Dendritic cell treated with granulocyte-macrophage colony-stimulating factor and Interleukin-4, amounts not matched to agents 40 ng/mL and 50 ng/mL, for 4 days (primary cell): Measurements from ENCODE around the gene PRMT1.
"Not testable (repeated sequence)": the region's sequence is repeated elsewhere in the genome, so short reads cannot be mapped to it uniquely, and the experiment has no call there.

ENCODE experiments used
- H3K27ac Mint-ChIP-seq: one replicate; pipeline ENCODE4 v1.8.0; 2022; ENCODE audit warnings: mild to moderate bottlenecking, mixed read lengths
- H3K27me3 Mint-ChIP-seq: one replicate; pipeline ENCODE4 v1.8.0; 2022; ENCODE audit warnings: mild to moderate bottlenecking, mixed read lengths
- H3K36me3 Mint-ChIP-seq: one replicate; pipeline ENCODE4 v1.8.0; 2022; ENCODE audit warnings: low read depth, mixed read lengths
- H3K4me1 Mint-ChIP-seq: one replicate; pipeline ENCODE4 v1.8.0; 2022; ENCODE audit warnings: low read depth, mixed read lengths
- H3K4me3 Mint-ChIP-seq: one replicate; pipeline ENCODE4 v1.8.0; 2022; ENCODE audit warnings: mild to moderate bottlenecking, moderate library complexity, mixed read lengths
- H3K9me3 Mint-ChIP-seq: one replicate; pipeline ENCODE4 v1.8.0; 2022; ENCODE audit warnings: mixed read lengths
- intact Hi-C: fragments of 100-400 bp; cut with micrococcal nuclease; formaldehyde crosslinking; loops from one replicate; pipeline ENCODE4 v1.15.0; 2022

Gene PRMT1

DNA sequence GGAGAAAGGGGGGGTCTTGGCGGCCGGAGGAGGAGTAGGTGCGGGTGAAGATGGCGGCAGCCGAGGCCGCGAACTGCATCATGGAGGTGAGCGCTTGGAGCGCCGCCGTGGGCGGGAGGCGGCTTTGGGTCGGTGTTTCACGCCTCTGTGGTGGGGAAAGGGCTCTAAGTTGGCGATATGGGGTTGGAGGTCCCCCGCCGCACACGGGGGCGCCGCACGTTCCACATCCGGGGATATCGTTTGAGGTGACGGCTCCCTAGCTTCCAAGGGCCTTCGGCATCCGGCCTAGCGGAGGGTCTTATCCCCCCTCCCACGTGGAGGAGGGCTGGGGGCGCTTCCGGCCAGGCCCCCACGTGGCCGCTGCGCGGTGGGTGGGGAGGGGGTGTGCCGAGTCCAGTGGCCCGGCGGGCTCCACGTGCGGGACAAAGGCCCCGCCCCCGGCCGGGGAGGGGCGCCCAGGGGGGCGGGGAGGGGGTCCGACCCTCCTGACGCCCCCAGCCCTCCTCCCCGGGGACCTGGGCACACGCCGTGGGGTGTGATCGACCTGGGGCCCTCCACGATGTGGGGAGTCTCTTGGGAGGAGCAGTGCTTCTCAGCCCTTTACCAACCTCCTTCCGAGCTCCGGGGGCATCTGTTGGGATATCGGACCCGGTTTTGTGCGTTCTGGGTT lies at the start of gene PRMT1:
PRMT1 (plus strand) TSS at position 41 of the 670 bp plus-strand sequence; CDS start at position 51, 10 bp downstream.
- Mint-ChIP-seq H3K27me3 (no peaks in the 10 kb centered on the region), H3K4me1 (peaks cover 42% of the 10 kb centered on the region), H3K4me3 (peak within 1 kb of the TSS; percentile 92), H3K27ac (peak within 1 kb of the TSS; percentile 100), H3K9me3 (no peaks in the 10 kb centered on the region), H3K36me3 (peaks cover 48% of the 10 kb centered on the region)
- intact Hi-C loops = loop anchor here (2.0 to 5.0 kb wide), 2 partner anchors 87 to 180 kb away; partner anchors contain the start of genes PRR12 and RPS11

DNA sequence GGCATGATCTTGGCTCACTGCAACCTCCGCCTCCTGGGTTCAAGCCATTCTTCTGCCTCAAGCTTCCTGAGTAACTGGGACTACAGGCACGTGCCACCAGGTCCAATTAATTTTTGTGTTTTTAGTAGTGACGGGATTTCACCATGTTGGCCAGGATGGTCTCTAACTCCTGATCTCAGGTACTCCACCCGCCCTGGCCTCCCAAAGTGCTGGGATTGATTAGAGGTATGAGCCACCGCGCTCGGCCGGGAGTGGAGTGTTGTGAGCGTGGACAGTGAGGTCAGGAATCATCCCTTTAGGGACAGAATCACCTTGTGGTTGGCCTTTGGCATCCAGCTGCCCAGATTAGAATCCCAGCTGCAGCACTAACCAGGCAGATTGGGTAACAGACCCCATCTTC lies 47.4 kb upstream of the PRMT1 start:
- Mint-ChIP-seq H3K9me3 (no peaks in the 10 kb centered on the region), H3K27me3 (peaks cover 1% of the 10 kb centered on the region), H3K27ac (no peak overlapping the region), H3K4me1 (no peaks in the 10 kb centered on the region), H3K36me3 (peaks cover 55% of the 10 kb centered on the region), H3K4me3 (no peak overlapping the region)
- intact Hi-C loops = no loop called here

DNA sequence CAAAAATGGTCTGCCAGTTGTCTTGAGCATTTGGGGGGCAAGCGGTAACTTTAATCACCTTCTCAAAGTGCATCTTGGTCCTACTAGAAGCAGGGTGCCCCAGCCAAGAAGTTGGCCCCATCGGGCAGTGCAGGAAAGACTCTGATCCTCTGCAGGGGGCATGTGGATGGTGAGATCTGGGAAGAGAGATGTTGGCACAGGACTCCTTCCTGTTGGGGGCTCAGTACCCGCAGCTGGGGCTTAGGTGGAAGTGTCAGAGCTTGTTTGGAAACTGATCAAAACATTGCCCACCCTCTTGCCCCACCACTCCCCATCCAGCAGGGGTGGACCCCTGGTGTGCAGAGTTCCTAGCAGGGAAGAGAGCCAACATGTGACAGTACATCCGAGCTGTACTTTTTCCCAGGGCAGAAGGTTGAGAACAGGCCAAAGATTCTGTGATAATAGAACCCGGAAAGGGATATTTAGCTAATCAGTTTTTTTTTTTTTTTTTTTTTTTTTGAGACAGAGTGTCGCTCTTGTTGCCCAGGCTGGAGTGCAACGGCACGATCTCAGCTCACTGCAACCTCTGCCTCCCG lies 46.0 kb upstream of the PRMT1 start:
- Mint-ChIP-seq H3K4me3 (no peak overlapping the region), H3K4me1 (peaks cover 9% of the 10 kb centered on the region), H3K9me3 (no peaks in the 10 kb centered on the region), H3K36me3 (peaks cover 56% of the 10 kb centered on the region), H3K27ac (no peak overlapping the region), H3K27me3 (peaks cover 4% of the 10 kb centered on the region)
- intact Hi-C loops = no loop called here

DNA sequence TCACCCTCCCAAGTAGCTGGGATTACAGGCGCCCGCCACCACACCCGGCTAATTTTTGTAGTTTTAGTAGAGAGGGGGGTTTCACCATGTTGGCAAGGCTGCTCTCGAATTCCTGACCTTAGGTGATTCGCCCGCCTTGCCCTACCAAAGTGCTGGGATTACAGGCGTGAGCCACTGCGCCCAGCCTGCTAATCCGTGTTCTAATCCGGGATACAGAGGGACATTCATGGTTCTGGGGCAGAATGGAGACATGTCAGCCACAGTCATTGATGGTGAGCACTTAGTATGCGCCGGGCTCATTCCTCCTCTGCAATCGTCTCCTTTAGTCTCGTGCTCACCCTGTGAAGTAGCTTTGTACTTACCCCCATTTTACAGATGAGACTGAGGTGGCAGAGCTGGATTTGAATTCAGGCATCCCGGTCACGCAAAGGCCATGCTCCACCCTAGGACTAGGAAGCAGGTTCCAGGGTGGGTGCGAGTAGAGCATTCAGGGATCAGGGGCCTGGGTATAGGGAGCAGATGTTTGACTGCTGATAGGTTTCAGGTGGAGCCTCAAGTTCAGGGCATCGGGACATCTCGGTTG lies 45.4 kb upstream of the PRMT1 start:
- Mint-ChIP-seq H3K4me3 (no peak overlapping the region), H3K9me3 (no peaks in the 10 kb centered on the region), H3K27ac (no peak overlapping the region), H3K4me1 (peaks cover 15% of the 10 kb centered on the region), H3K27me3 (peaks cover 4% of the 10 kb centered on the region), H3K36me3 (peaks cover 56% of the 10 kb centered on the region)
- intact Hi-C loops = no loop called here

DNA sequence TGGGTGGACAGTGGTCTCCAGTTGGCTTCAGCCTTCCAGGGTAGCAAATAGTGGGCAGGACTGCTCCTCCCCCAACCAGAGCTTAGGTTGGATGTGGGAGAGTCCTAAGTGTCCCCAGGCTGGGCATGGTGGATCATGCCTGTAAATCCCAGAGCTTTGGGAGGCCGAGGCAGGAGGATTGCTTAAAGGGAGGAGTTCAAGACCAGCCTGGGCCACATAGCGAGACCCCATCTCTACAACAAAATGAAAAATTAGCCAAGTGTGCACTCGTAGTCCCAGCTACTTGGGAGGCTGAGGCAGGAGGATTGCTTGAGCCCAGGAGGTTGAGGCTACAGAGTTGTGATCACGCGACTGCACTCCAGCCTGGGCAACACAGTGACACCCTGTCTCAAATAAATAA lies 44.5 kb upstream of the PRMT1 start:
- no peak overlapping the region for H3K27ac Mint-ChIP-seq
- intact Hi-C loops = no loop called here
- H3K4me3 Mint-ChIP-seq = no peak overlapping the region
- no peaks in the 10 kb centered on the region for H3K9me3 Mint-ChIP-seq
- H3K36me3 Mint-ChIP-seq = peaks cover 51% of the 10 kb centered on the region
- peaks cover 20% of the 10 kb centered on the region for H3K4me1 Mint-ChIP-seq
- peaks cover 4% of the 10 kb centered on the region for H3K27me3 Mint-ChIP-seq

DNA sequence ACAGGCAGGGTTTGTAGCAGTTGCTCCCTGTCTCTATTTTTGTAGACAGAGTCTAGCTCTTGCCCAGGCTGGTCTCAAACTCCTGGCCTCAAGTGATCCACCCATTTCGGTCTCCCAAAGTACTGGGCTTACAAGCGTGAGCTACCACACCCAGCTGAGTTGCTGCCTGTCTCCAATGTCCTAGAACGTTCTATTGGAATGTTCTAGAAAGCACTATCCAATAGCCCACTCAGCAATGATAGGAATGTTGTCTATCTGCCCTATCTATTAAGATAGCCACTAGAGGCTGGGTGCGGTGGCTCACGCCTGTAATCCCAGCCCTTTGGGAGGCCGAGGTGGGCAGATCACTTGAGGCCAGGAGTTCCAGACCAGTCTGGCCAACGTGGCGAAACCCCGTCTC lies 43.8 kb upstream of the PRMT1 start:
- H3K9me3 Mint-ChIP-seq, intact Hi-C loops, H3K27ac Mint-ChIP-seq, H3K27me3 Mint-ChIP-seq, H3K4me3 Mint-ChIP-seq: not testable (repeated sequence)
- Mint-ChIP-seq H3K4me1 (peaks cover 27% of the 10 kb centered on the region), H3K36me3 (peaks cover 44% of the 10 kb centered on the region)

DNA sequence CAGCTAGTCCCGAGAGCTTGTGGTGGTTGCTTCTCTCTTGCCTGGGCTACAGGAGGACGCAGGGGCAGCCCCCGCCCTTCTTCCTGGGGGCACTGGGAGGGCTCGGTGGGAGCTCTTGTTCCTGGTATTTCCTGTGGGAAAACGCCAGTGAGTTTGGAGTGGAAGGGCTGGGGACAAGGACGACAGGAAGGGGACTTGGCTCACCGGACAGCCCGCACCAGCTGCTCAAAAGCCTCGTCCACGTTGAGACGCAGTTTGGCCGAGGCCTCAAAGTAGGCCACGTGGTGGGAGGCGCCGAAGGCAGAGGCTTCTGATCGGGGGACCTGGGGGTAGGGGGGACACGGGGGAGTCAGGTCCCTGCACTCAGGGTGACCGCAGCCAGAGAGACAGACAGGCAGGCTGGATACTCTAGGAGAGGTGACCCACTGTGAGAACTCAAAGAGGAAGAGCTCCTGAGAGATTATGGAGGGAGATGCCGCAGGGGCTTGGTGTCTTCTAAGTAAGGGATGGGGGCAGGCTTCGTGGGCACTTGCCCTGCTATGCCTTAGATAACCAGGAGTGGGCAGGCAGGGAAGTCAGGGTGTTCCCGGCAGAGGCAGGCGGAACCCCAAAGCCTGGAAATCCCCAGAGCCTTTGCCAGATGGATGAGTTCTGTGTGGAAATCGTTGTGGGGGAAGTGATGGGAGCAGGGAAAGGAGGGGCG lies 41.4 kb upstream of the PRMT1 start:
- no peaks in the 10 kb centered on the region for H3K9me3 Mint-ChIP-seq
- H3K4me3 Mint-ChIP-seq = no peak overlapping the region
- intact Hi-C loops = no loop called here
- peaks cover 36% of the 10 kb centered on the region for H3K36me3 Mint-ChIP-seq
- H3K27ac Mint-ChIP-seq = peak overlapping the region; percentile 100
- H3K4me1 Mint-ChIP-seq = peaks cover 43% of the 10 kb centered on the region
- peaks cover 4% of the 10 kb centered on the region for H3K27me3 Mint-ChIP-seq

DNA sequence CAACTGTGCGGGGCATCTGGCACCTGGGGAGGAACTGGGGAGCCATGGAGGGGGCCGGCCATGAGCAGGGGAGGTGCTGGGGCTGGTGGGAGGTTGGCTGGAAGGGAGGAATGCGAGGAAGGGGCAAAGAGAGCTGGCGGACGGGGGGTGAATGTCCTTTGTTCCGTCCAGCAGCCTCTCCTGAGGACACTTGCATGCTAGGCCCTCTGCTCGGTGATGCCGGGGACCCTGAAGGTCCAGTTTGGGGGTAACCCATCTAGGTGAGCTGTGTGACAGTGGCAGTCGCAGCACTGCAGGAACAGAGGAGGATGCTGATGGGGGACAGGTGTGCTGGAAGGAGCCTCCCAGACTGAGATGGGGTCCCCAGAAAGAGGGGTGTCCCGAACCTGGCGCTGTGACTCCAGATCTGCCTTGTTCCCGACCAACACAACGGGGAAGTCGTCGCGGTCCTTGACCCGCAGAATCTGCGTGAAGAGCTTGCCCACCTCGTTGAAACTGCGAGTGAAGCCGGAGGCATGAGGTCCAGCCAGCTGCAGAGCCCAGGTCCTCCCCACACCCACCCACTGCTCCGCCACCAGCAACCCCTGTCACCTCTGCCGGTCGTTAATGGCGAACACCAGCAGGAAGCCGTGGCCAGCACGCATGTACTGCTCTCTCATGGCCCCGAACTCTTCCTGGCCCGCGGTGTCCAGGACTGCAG lies 40.7 kb upstream of the PRMT1 start:
- Mint-ChIP-seq H3K27me3 (peaks cover 4% of the 10 kb centered on the region), H3K27ac (peak overlapping the region; percentile 100), H3K36me3 (peaks cover 41% of the 10 kb centered on the region), H3K9me3 (no peaks in the 10 kb centered on the region), H3K4me1 (peaks cover 48% of the 10 kb centered on the region), H3K4me3 (no peak overlapping the region)
- intact Hi-C loops = no loop called here

DNA sequence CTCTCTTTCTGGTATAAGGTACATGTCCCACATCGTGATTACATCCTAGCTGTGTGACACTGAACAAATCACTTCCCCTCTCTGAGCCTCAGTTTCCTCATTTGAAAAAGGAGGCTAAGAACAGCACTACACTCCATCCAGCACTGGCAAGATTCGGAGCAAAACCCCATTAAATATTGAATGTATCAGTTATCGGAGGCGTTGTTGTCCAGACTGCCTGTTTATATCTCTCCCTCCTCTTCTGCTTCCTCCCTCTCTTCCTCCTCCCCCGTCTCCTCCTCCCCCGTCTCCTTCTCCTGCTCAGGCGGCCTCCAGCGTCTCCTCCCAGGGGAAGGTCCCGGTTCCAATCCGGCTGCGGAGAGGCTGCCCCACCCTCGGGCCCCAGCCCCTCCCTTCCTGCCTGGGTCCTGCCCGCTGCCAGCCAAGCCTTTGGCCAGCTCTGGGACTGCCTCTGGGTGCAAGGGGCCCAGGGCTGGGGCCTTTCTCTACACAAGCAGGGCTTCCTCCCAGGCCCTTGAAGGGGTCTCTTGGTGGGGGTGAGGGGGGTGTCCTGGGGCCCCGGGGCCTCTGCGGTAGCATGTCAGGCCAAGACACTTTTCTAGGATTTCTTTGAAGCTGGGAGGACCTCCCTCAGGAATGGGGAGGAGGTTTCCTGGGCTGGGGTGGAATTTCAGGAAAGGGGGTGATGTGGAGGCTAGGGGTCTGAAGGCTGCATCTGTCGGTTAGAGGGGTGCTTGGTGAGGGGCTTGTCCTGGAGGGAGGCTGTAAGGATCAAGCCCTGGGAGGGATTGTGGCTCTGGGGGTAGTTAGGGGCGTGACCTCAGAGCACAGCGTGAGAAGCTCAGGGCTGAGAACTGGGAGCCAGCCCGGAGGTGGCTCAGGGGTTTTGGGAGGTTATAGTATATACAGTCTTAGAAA lies 39.0 kb upstream of the PRMT1 start:
- peak overlapping the region; percentile 100 for H3K27ac Mint-ChIP-seq
- no peaks in the 10 kb centered on the region for H3K9me3 Mint-ChIP-seq
- peaks cover 48% of the 10 kb centered on the region for H3K36me3 Mint-ChIP-seq
- peaks cover 55% of the 10 kb centered on the region for H3K4me1 Mint-ChIP-seq
- intact Hi-C loops = no loop called here
- peaks cover 3% of the 10 kb centered on the region for H3K27me3 Mint-ChIP-seq
- peak overlapping the region; percentile 99 for H3K4me3 Mint-ChIP-seq

DNA sequence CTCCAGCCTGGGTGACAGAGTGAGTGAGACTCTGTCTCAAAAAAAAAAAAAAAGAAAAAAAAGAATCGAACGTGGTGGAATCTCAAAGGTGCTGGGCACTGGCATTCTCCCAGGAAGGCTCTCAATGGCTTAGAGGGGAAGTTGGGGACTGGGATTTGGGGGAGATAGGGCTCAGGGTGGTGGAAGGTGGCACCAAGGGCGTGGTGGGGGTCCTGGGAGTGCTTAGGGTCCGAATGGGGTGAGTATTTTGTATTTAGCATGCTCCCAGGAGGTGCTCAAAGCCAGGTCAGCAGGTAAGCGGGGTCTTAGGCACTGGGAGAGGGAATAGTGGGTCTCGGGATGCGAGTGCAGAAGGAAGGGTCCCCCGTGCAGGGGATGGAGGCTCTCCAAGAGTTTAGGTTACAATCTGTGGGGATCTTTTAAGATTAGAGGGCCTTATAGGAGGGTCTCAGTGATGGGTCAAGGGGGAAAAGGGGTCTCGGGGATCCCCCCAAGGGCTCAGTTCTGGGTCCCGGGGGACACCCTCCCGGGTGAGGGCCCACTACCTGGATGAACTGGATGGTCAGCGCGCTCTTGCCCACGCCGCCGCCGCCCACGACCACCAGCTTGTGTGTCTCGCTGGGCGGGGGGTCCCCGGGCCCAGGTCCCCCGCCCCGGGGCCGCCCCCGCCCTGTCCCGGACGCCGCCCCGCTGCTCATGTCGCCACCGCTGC lies 37.5 kb upstream of the PRMT1 start:
- peaks cover 52% of the 10 kb centered on the region for H3K36me3 Mint-ChIP-seq
- no peaks in the 10 kb centered on the region for H3K9me3 Mint-ChIP-seq
- H3K27me3 Mint-ChIP-seq = peaks cover 3% of the 10 kb centered on the region
- peak overlapping the region; percentile 99 for H3K4me3 Mint-ChIP-seq
- peaks cover 66% of the 10 kb centered on the region for H3K4me1 Mint-ChIP-seq
- peak overlapping the region; percentile 100 for H3K27ac Mint-ChIP-seq
- intact Hi-C loops = loop anchor here (1.0 to 5.0 kb wide), 6 partner anchors 25 to 187 kb away; partner anchors contain the start of genes ALDH16A1, BCL2L12, FUZ and IRF3

DNA sequence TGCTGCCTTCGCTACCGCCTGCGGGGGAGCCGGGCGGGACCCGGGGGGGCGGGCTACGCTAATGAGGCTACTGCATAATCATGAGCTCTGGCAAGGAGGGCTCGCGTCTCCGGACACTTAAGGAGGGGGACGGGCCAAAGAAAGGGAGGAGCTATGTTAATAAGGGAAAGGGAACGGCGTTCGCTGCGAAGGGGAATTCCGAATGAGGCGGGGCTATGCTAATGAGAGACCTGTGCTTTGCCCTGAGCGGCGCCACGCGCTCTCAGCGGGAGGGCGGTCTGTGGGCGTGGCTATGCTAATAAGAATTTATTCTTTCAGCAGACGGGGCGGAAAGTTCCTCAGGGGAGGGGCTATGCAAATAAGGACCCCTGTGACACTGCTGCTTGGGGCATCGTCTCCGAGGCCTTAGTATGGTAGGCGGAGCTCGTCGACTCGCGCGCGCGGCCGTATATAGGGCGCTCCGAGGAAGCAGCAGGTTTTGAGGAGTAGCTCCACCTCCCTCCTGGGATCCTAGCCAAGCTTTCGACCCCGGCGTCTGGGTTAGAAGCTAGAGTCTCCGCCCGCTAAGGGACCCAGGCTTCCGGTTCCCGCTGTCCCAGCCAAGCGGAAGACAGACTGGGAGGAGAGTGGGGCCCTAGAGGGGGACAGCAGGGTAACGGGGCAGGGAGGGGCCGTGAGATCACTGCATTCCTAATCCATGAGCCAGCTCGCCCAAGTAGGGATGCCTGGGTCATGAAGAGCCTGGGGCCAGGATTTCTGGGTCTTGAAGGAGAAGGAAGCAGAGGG lies 36.8 kb upstream of the PRMT1 start, which contains the start of gene RRAS:
RRAS (minus strand) TSS at position 31 of the 786 bp plus-strand sequence. CDS start 45 bp downstream, outside the sequence.
- H3K9me3 Mint-ChIP-seq = no peaks in the 10 kb centered on the region

More for the DNA sequence above, 36.8 kb upstream of the PRMT1 start, which contains the start of gene RRAS:
- intact Hi-C loops = loop anchor here (1.0 to 5.0 kb wide), 6 partner anchors 24 to 188 kb away; partner anchors contain the start of genes ALDH16A1, BCL2L12, FUZ and IRF3
- Mint-ChIP-seq H3K4me1 (peaks cover 70% of the 10 kb centered on the region), H3K27ac (peak within 1 kb of the TSS; percentile 100), H3K36me3 (peaks cover 53% of the 10 kb centered on the region), H3K27me3 (peaks cover 3% of the 10 kb centered on the region), H3K4me3 (peak within 1 kb of the TSS; percentile 99)
